CD4-positive, alpha-beta T cell treated with Interleukin-2 at 100 ng/mL for 4 hours (primary cell): ENCODE results near the gene PXN.
"Not testable (repeated sequence)": the region's sequence is repeated elsewhere in the genome, so short reads cannot be mapped to it uniquely, and the experiment has no call there.

Source experiments
- DNase-seq: peaks from one replicate; pipeline ENCODE4 v3.0.0-alpha.2; 2020; ENCODE audit warnings: low spot score

Gene PXN

GRCh38 chr12:120241561-120242274, 23.8 kb downstream of the PXN start:
- no peak for DNase-seq

GRCh38 chr12:120240495-120240833, 25.1 kb downstream of the PXN start:
- DNase-seq, result no peak

- DNase-seq, result no peak
Measured at GRCh38 chr12:120239776-120240494, 25.6 kb downstream of the PXN start.

DNA sequence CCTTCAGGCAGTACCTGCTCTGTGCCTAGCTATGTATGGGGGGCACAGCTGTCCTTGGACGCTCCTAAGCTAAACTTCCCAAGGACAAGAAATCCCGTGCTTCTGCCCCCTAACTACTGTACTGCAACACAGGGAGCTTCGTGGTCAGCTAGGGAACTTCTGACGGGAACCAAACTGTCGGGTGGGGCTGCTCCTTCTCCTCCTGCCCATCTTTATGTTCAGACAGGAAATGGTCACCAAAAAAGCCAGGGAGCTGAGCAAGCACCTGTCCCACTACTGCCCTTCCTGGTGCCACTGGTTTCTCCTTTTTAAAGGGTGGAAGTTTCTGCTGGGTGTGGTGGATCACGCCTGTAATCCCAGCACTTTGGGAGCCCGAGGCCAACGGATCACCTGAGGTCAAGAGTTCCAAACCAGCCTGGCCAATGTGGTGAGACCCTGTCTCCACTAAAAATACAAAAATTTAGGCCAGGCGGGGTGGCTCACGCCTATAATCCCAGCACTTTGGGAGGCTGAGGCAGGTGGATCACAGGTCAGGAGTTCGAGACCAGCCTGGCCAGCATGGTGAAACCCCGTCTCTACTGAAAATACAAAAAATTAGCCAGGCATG, 26.6 kb downstream of the PXN start:
- DNase-seq, result no peak

DNA sequence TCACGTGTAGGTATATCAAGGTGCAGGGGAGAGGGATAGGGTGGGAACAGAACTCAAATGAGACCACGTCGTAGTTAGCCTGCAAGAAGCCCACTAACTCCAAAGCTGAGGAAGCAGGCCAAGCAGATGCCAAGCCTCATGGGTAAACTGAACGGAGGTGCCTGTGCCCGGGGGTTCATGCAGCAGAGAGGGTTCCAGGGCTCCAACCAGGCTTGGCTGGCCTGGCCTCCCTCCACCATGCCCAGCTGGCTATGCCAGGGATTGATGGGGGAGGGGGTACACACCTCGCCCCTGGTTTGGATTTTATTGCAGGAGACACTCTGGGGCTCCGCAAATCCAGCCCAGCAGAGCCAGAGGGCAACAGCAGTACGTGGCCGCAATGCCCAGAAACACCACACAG, 27.3 kb downstream of the PXN start:
- DNase-seq, result no peak

GRCh38 chr12:120237360-120238171, 28.0 kb downstream of the PXN start:
- no peak for DNase-seq

GRCh38 chr12:120236809-120237208, 28.7 kb downstream of the PXN start:
- DNase-seq, result not testable (repeated sequence)

- DNase-seq, result no peak
Measured at GRCh38 chr12:120235369-120236323, 29.9 kb downstream of the PXN start.

DNA sequence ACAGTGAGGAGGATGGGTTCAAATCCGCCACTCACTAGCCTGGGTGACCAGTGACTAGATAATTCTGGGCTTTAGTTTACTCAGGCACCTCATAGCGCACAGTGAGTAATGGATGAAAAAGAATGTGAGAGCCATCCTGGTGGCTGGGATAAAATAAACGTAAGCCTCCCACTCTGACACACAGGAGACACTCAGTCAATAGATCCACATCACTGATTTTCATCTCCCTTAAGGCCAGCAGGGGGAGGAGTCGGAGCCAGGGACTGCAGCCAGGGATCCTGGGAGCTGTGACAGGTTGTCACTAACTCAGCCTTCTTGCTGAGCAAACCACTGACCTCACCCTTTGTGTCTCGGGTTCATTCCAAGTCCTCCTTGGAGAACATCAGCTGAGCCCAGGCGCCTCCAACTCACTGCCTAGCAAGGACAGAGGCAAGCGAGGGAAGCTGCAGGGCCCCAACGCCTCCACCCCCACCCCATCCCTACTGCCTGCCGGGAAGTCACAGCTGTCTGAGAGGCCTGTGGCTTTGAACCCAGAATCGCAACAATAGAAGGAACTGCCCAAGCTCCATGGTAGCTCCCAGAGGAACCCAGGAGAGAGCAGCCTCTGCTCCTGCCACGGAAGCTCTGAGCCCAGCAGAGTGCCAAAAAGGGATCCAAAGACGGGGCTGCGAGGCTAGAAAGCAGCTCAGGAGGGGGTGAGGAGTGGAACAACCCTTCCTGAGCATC, 30.7 kb downstream of the PXN start:
- DNase-seq, result no peak

DNA sequence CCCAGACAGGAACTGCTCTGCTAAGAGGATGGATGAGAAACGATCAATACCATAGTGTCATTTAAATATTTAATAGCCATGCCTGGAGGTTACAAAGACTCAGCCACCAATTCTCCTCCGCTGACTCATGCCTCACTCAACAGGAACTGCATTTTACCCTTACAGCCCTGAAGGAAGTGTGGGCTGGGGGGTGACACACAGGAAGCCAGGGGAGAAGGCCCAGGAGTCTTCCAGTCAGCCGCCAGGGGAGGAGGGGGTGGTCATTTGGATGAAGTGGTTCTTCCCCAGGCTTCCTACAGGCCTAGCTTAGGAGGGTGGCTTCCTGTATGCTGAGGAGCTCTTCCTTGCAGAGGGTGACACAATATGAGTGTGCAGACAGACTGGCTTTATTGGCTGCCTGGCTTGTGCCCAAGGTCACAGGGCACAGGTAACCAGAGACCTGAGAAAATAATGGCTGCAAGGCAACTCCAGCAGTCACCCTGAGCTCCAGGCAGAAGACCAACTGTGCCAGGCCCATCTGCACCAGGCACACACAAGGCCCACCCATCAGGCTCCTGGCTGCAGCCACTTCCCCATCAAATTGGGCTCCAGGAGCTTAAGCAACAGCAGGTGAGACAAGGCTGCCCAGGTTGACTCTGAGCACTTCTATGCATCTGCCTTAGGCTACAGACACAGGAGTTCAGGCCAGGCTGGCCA, 34.1 kb downstream of the PXN start:
- DNase-seq, result peak; percentile 84

GRCh38 chr12:120230974-120231315, 34.6 kb downstream of the PXN start:
- DNase-seq, result no peak

DNA sequence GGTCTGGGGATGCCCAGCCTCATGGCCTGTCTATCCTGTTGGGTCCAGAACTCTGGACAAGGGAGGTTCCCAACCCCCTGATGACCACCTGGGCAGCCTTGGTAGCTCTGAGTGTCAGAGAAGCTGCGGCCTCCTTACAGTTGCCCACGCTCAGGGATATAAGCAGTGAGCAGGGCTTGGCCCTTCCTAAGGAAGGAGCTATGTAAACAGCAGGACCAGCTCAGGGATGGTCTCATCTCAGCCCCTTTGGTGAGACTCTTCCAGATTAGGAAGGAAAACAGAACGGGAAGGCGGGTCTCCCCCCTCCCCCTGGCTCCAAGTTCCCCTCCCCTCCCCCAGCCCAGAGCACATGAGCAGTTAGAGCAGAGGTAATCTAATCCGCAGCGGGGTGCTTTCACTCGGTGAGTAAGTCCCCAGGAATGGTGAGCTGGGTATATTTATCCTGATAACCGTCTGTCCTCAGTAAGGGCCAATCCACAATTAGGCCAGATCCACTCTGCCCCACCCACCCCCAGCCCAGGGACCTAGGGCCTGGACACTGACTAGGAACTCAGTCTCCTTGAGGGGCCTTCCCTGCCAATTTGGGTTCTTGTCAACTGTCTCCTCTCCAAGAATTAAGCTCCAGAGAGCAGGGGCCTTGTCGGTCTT, 35.1 kb downstream of the PXN start:
- no peak for DNase-seq

DNA sequence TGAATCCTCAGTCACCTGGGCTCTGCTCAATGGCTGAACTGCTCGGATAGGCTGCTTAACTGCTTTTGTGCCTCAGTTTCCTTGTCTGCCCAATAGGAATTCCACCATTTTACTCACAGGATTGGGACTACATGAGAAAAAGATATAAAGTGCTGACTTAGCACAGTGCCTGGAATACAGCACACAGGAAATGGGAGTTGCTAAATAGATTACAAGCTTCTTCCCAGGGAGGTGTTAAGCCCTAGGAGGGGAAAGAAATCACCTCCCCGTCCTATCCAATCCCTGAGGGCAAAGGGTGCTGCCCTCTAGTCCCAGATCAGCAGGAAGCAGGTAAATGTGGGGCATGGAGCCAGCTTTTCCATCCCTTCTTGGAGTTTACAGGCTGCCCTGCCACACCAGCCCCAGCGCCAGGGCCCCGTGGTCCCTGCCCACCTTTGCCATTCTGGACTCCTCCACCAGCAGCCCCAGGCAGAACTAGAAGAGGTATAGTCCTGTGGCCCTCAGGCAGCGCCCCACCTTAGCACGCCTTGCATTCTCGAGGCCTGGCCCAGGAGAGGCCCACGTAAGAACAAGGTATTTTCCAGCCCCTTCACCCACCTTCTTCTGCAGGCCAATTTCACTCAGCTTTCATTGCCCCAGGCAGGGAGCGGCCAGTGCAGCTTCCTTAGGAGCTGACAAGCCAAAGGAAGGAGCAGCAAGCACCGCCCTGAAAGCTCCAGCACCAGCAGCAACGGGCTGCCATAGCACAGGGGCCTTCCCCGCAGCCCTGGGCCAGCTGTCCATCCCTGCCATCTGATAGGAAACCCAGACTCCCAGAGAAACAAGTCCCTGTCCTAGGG, 35.8 kb downstream of the PXN start:
- no peak for DNase-seq

DNA sequence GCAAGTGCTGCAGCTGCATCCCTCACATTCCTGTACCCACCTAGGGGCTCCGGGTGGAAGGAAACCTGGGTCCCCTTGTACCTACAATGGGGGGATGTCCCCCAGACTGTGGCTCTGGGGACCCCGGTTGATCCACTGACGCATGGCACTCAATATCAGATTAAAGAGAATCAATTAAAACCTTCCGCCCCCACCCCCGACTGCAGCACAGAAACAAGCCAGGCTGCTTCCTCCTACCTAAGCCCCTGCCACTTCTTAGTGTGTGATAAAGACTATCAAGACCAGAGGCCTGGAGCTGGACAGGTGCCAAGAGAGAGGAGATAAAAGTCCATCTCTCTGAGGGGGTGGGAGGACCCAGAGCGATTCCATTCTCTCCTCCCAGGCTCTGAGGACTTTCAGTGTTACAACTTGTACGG, 36.5 kb downstream of the PXN start:
- no peak for DNase-seq

DNA sequence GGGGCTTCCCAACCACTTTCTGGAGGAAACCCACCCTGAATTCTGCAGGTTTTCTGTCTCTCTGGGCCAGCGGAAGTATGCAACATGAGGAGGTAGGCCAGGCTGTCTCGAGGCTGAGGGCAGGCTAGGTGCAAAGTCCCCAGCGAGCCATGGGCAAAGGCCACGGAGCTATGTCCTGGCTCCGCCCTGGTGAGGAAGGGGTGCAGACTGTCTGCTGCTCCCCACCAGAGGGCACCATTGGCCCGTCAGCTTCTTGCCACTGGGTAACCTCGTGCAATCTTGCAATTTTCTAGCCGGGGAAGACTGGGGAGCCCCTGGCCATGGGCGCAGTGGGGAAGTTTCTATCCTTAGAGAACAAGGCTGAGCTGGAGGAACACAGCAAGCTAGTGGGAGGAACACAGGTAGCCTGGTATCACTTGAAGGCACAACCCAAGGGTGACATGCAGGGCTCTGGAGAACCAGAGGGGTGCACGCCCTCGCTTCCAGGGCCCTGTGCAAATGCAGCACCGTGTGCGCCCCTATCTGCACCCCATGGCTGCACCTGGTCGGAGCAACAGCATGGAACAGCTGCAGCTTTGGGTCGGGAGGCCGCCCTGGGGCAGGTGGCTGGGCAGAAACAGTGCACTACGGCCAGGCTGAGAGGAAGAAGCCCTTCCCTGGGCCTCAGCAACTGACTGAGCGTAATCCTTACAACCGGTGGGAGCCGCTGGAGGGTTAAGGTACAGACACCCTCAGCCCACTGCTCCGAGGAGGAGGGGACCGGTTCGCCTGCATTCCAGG, 37.0 kb downstream of the PXN start:
- DNase-seq, result peak; percentile 89

DNA sequence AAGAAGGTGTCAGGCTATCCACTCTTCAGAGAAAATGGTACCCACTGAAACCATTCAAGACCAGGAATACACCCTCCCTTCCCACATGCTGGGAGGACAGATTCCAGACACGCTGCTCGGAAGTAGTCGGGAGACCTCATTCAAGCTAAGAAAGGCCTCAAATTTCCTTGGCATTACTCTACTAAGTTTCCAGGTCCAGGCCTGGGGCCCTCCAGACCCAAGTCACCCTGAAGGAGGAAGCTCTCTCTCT, 37.6 kb downstream of the PXN start:
- no peak for DNase-seq

GRCh38 chr12:120227233-120228040, 38.1 kb downstream of the PXN start:
- no peak for DNase-seq
